PC-3 (cell line): ENCODE data around the gene LKAAEAR1.

ENCODE experiments used
- EZH2phosphoT487 ChIP-seq: fragments of 300-600 bp; sonication (generic); IDR thresholded peaks from 2 replicates; pipeline ENCODE4 v1.6.1; 2018; ENCODE audit warnings: mild to moderate bottlenecking, antibody characterized with exemption, low read length, borderline replicate concordance
- TF ChIP-seq, protein P1 (sequence below): fragments of 300-600 bp; sonication (generic); conservative IDR thresholded peaks from 2 replicates; pipeline ENCODE4 v1.5.1; 2017; ENCODE audit warnings: antibody characterized with exemption, low read depth, mild to moderate bottlenecking, low read length

- TF ChIP-seq, protein P1, sequence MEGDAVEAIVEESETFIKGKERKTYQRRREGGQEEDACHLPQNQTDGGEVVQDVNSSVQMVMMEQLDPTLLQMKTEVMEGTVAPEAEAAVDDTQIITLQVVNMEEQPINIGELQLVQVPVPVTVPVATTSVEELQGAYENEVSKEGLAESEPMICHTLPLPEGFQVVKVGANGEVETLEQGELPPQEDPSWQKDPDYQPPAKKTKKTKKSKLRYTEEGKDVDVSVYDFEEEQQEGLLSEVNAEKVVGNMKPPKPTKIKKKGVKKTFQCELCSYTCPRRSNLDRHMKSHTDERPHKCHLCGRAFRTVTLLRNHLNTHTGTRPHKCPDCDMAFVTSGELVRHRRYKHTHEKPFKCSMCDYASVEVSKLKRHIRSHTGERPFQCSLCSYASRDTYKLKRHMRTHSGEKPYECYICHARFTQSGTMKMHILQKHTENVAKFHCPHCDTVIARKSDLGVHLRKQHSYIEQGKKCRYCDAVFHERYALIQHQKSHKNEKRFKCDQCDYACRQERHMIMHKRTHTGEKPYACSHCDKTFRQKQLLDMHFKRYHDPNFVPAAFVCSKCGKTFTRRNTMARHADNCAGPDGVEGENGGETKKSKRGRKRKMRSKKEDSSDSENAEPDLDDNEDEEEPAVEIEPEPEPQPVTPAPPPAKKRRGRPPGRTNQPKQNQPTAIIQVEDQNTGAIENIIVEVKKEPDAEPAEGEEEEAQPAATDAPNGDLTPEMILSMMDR = no peak
- no peak for TF ChIP-seq EZH2phosphoT487
Measured at GRCh38 chr20:64050261-64051032, 33.8 kb downstream of the LKAAEAR1 start.
